BE2C (cell line): ENCODE measurements around the gene PANX2.
A peak's percentile ranks its signal among the peaks of the same experiment; 100 is the strongest.

Experiments
- DNase-seq: peaks from one replicate; pipeline ENCODE4 v3.0.0-alpha.2; 2020
- H3K27me3 ChIP-seq: fragments of 250-450 bp; sonication (Bioruptor Pico); 2 replicates; pipeline ENCODE4 v1.5.1; 2020; ENCODE audit warnings: mild to moderate bottlenecking
- H3K36me3 ChIP-seq: fragments of 250-450 bp; sonication (Bioruptor Pico); 2 replicates; pipeline ENCODE4 v1.5.1; 2020; ENCODE audit warnings: mild to moderate bottlenecking
- H3K4me1 ChIP-seq: fragments of 250-450 bp; sonication (Bioruptor Pico); 2 replicates; pipeline ENCODE4 v1.5.1; 2020
- H3K4me3 ChIP-seq: 2 replicates; pipeline ENCODE4 v1.5.1; 2011; ENCODE audit warnings: low read depth, low read length
- H3K9me3 ChIP-seq: fragments of 250-450 bp; sonication (Bioruptor Pico); 2 replicates; pipeline ENCODE4 v1.5.1; 2020
- CTCF ChIP-seq: IDR thresholded peaks from 2 replicates; pipeline ENCODE4 v1.5.1; 2012; ENCODE audit warnings: mild to moderate bottlenecking, low read depth, low read length

PANX2 gene

GRCh38 chr22:50196256-50196655 is 25.7 kb downstream of the PANX2 start:
- no peak for DNase-seq
- TF ChIP-seq CTCF: no peak
- H3K4me3 ChIP-seq: no peak overlapping the region
- no peaks in the 10 kb centered on the region for H3K9me3 ChIP-seq
- H3K4me1 ChIP-seq: peaks cover 2% of the 10 kb centered on the region
- H3K36me3 ChIP-seq: peaks cover 45% of the 10 kb centered on the region
- no peaks in the 10 kb centered on the region for H3K27me3 ChIP-seq

- DNase-seq: no peak
- H3K9me3 ChIP-seq: no peaks in the 10 kb centered on the region
- no peaks in the 10 kb centered on the region for H3K27me3 ChIP-seq
- H3K4me1 ChIP-seq: no peaks in the 10 kb centered on the region
- peaks cover 45% of the 10 kb centered on the region for H3K36me3 ChIP-seq
- no peak overlapping the region for H3K4me3 ChIP-seq
- TF ChIP-seq CTCF: no peak
Observed at GRCh38 chr22:50197000-50197800, 26.7 kb downstream of the PANX2 start.

- Histone ChIP-seq H3K4me1 (no peaks in the 10 kb centered on the region), H3K36me3 (peaks cover 50% of the 10 kb centered on the region), H3K9me3 (no peaks in the 10 kb centered on the region), H3K27me3 (no peaks in the 10 kb centered on the region), H3K4me3 (no peak overlapping the region)
- no peak for DNase-seq
- TF ChIP-seq CTCF: no peak
Observed at GRCh38 chr22:50197856-50198623, 27.5 kb downstream of the PANX2 start.

GRCh38 chr22:50198624-50199017 is 28.1 kb downstream of the PANX2 start:
- no peak for DNase-seq
- Histone ChIP-seq H3K36me3 (peaks cover 50% of the 10 kb centered on the region), H3K4me1 (no peaks in the 10 kb centered on the region), H3K9me3 (no peaks in the 10 kb centered on the region), H3K27me3 (no peaks in the 10 kb centered on the region), H3K4me3 (no peak overlapping the region)
- no peak for TF ChIP-seq CTCF

GRCh38 chr22:50199251-50199721 is 28.8 kb downstream of the PANX2 start:
- Histone ChIP-seq H3K9me3 (no peaks in the 10 kb centered on the region), H3K4me1 (no peaks in the 10 kb centered on the region), H3K4me3 (peak overlapping the region; percentile 73), H3K36me3 (peaks cover 49% of the 10 kb centered on the region), H3K27me3 (no peaks in the 10 kb centered on the region)
- no peak for TF ChIP-seq CTCF
- no peak for DNase-seq
